NCI-H187 (cell line): Measurements from ENCODE around the gene MLLT10.

ENCODE experiments used
- DNase-seq, 2 experiments: peaks; one replicate each; lab custom pipeline; 2025; lab: John Stamatoyannopoulos, UW

MLLT10 gene

DNA sequence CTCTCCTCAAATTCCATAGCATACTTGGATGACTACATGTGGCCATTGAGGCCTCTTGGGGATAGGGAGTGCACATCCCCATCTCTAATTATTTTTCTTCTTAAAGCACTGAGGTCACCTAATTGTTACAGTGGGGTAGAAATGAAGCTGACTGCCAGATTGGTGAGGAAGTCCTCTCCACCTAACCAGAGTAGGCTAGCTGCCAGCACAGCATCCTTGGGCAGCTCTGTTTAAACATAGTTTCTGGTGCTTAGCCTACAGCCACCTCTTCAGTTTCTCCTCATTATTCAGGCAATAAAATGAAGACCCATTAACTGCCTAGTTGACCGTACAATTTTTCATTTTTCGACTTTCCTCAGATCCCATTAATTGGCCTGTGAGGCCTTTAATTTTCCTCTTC is 104.6 kb downstream of the MLLT10 start:
- DNase-seq: no peak

DNA sequence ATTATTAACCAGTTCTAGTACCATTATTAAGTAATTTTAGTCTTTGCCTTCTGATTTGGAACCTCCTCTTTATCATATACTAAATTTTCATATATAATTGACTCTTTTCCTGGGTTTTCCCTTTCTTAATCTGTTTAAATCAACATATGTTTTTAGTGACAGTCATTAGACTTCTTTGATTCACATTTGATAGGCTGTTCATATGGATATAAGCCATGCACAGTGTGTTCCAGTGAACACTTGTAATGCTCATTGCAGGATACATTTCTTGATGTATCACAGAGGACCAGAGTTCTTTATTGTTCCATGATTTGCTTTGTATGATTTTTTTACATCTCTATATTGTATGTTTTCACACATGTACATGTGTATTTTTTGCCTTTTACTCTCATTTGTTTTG is 114.0 kb downstream of the MLLT10 start:
- no peak for DNase-seq

DNA sequence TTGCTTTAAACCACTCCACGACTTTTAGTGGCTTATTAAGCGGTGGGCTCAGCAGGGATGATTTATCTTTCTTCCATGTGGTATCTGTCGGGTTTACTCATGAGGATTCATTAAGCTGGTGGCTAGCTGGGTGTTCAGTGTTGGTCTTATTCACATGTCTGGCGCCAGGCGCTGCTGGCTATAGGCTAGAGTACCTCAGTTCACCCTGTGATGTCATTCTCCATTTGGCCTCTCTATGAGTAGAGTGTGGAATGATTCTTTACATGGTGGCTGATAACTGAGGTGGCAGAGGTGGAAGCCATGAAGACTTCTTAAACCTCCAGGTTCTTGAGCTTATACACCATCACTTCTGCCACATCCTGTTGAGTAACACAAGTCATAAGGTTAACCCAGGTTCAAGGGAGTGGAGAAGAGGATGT is 115.4 kb downstream of the MLLT10 start:
- DNase-seq: no peak

GRCh38 chr10:21650353-21650752 is 116.3 kb downstream of the MLLT10 start:
- DNase-seq: no peak

GRCh38 chr10:21655236-21655635 is 121.2 kb downstream of the MLLT10 start:
- no peak for DNase-seq

GRCh38 chr10:21655687-21656086 is 121.7 kb downstream of the MLLT10 start:
- no peak for DNase-seq

DNA sequence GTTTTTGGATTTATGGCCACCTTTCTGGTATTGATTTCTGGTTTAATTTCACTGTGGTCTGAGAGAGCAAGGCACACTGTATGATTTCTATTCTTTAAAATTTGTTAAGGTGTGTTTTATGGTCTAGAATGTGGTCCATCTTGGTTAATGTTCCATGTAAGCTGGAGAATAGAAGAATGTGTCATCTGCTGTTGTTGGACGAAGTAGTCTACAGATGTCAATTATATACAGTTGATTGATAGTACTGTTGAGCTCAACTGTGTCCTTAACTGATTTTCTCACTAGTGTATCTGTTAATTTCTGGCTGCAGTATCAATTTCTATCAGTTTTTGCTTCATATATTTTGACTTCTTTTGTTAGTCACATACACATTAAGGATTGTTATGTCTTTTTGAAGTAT is 127.1 kb downstream of the MLLT10 start:
- DNase-seq: no peak

- no peak for DNase-seq
Measured at GRCh38 chr10:21661935-21662334, 127.9 kb downstream of the MLLT10 start.

- DNase-seq: no peak
Measured at GRCh38 chr10:21662635-21663034, 128.6 kb downstream of the MLLT10 start.

DNA sequence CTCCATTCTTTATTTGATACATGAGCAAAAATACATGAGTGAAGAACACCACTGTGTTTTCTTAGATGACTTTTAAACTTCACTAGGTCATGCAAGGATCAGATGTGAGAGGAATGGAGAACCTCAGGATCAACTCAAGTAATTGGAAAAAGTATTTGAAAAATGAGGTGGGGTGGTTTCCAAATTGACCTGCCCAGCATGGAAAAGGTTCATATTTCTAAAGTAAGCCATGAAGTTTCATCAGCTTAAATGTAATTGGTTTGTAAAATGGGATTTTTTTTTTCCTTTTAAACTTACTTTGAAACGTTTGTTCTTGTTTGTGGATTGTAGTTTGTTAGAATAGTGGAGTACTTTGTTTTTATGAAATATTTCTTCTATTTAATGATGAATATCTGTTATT is 134.8 kb downstream of the MLLT10 start:
- DNase-seq: no peak

DNA sequence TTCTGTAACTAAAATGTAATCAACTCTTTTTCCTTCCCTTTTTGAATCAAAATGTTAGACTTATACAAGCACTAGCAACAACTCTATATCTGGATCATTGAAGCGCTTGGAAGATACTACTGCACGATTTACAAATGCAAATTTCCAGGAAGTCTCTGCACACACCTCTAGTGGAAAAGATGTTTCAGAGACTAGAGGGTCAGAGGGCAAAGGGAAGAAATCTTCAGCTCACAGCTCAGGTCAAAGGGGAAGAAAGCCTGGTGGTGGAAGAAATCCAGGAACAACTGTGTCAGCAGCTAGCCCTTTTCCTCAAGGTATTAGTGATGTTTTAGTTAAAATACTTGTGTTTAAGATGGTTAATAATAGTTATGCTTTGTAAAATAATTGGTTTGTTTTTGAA is 136.4 kb downstream of the MLLT10 start:
- no peak for DNase-seq

DNA sequence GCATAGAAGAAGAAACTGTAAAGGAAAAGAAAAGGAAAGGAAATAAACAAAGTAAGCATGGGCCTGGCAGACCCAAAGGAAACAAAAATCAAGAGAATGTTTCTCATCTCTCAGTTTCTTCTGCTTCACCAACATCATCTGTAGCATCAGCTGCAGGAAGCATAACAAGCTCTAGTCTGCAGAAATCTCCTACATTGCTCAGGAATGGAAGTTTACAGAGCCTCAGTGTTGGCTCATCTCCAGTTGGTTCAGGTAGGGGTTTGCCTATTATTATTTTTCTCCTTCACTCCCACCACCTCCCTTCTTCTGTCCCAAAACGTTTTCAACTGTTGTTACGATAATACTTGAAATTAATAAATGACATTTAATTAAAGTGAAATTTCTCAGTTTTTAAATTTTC is 139.6 kb downstream of the MLLT10 start:
- no peak for DNase-seq

GRCh38 chr10:21675157-21675796 is 141.2 kb downstream of the MLLT10 start:
- DNase-seq: no peak

DNA sequence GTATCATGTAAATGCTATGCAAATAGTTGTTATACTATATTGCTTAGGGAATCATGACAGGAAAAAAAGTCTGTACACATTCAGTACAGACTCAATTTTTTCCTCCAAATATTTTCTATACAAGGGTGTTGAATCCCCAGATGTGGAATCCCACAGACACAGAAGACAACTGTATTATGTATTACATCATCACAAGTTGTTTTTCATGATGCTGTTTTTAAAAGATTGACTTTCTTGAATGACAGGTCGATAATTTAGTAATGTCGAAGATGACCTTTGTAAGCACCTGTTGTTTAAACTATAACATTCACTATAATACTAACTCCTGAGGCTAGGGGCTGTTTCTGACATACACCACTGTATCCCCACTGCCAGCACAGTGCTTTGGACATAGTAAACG is 143.5 kb downstream of the MLLT10 start:
- DNase-seq: no peak

DNA sequence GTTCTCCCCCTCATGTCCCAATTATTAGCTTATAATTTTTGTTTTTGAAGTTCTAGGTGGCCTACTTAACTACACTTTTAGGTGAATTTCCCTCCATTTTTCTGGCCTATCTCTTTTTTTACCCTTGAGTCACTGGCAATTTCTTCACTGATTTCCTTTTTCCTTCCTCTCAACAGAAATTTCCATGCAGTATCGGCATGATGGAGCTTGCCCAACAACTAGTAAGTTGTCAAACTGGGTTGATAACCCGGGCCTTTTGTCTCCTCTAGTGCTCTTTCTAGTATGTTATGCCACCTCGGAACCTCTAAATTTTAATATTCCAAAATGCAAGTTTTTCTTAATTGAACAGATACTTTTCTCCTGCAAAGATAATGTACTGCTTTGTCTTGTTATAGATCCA is 147.1 kb downstream of the MLLT10 start:
- DNase-seq: no peak

GRCh38 chr10:21687266-21688008 is 153.4 kb downstream of the MLLT10 start:
- no peak for DNase-seq

GRCh38 chr10:21688009-21688332 is 153.9 kb downstream of the MLLT10 start:
- no peak for DNase-seq

- no peak for DNase-seq
Measured at GRCh38 chr10:21688870-21689269, 154.8 kb downstream of the MLLT10 start.

DNA sequence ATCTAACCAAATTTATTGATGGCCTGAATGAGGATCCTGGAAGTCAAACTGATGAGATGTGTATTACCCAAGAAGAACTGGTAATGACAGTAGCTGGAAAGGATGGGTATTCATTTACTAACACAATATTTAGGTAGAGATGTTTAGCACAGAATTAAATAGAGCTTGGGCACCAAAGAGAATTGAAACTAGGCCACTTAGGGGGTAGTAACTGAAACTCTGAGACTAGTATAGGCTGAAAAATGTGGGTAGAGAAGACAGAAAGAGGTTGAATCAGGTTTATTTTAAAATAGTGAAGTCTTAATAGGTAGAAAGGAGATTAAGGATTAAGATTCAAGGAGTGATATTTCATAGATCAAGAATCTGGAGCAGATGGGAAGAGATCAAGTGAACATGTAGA is 155.8 kb downstream of the MLLT10 start:
- DNase-seq: no peak

- no peak for DNase-seq
Measured at GRCh38 chr10:21692916-21693315, 158.9 kb downstream of the MLLT10 start.

DNA sequence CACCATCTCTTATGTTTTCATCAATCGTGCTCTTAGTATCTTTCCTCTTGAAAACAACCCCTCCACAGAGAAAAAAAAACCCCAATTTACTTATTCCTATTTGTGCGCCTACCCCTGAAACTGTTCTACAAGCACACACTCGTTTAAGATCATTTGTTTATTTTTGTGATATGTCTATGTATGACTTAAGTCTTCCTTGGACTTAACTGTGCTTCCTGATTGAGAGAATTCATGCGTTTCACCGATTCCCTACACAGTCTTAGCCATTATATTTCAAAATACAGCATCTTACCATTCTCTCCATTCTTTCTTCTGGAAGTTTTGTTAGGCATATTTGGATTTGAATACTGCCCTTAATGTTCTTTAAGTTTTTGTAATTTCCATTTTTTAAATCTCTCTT is 159.4 kb downstream of the MLLT10 start:
- no peak for DNase-seq

DNA sequence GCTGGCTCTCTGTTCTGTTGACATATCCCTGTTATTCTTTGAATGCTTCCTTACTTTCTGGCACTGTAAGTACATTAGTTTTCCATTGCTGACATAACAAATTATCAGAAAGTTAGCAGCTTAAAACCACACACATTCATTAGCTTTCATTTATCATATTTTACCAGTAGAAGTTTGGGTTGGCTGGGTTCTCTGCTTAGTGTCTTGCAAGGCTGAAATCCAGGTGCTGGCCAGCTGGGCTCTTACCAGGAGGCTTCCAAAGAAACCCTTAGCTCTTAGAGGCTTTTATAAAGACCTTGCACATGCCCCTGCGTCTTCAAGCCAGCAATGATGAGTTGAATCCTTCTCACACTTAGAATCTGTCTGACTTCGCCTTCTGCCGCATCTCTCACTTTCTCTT is 160.6 kb downstream of the MLLT10 start:
- DNase-seq: no peak

DNA sequence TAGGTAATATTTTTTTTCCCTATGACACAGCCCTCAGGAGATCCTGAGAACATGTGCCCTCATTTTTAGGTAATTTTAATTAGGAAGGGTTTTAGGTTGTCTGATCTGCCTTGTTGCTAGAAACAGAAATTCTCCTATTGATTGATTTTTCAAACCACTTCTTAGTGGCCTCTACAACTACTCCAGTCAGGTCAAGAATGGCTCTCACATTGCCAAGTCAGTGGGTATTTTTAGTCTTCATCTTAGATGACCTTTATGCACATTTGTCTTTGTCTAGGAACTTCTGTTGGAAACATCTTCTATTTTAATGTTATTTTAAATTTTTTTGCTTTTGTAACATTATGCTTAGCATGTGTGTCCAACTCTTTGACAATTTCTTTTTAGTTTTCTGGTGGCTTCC is 162.3 kb downstream of the MLLT10 start:
- DNase-seq: no peak

DNA sequence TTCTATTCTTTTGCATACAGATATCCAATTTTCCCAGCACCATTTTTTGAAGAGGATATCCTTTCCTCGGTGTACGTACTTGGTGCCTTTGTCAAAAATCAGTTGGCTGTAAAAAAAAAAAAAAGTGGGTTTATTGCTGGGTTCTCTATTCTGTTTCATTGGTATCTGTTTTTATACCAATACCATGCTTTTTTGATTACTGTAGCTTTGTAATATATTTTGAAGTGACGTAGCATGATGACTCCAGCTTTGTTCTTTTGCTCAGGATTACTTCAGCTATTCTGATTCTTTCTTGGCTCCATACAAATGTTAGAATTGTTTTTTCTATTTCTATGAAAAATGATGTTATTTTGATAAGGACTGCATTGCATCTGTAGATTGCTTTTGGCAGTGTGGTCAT is 165.5 kb downstream of the MLLT10 start:
- no peak for DNase-seq
